Activated CD4-positive, CD25-positive, alpha-beta regulatory T cell treated with anti-CD3 and anti-CD28 coated beads, Interleukin-2, amount 50 U/mL, for 72 hours (primary cell): ENCODE measurements around the gene RAPGEF4.

ENCODE experiments used
- DNase-seq: peaks from one replicate; pipeline ENCODE4 v3.0.0; 2021

The RAPGEF4 gene

DNA sequence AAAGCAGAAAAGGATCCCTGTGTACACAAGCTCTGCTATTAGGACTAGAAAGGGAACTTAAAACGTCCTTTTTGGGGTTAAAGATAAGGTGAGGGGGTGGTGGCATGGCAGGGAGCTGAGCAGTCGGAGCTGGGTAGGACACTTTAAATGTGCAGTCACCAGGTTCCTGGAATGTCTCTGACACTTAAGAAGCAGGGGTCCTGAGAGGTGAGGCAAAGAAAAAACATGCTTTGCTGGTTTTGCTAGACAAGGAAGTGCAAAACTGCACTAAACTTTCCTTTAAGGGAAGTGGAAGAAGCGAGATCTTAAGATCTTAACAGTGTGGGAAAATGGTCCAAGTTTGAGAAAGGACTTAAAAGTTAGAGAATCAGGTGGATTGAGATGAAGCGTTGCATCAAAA lies 240.5 kb downstream of the RAPGEF4 start:
- DNase-seq = no peak

DNA sequence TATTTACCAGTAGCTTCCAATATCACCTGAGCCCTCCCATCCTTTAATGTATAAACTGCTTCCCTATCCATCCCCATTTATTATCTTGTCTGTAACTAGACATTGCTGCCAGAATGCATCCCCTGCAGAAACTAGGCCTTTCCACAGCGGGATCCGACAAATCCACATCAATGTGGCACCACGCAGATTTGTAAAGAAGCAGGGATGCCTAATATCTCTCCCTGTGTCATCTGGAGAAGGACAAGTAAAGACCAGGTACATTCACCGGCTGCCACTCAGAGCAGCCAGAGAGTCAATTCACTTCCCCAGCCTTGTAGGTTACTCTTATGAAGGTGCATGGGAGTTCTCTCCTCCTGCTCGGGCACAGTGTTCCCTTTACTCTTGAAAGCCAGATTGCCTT lies 241.2 kb downstream of the RAPGEF4 start:
- no peak for DNase-seq

DNA sequence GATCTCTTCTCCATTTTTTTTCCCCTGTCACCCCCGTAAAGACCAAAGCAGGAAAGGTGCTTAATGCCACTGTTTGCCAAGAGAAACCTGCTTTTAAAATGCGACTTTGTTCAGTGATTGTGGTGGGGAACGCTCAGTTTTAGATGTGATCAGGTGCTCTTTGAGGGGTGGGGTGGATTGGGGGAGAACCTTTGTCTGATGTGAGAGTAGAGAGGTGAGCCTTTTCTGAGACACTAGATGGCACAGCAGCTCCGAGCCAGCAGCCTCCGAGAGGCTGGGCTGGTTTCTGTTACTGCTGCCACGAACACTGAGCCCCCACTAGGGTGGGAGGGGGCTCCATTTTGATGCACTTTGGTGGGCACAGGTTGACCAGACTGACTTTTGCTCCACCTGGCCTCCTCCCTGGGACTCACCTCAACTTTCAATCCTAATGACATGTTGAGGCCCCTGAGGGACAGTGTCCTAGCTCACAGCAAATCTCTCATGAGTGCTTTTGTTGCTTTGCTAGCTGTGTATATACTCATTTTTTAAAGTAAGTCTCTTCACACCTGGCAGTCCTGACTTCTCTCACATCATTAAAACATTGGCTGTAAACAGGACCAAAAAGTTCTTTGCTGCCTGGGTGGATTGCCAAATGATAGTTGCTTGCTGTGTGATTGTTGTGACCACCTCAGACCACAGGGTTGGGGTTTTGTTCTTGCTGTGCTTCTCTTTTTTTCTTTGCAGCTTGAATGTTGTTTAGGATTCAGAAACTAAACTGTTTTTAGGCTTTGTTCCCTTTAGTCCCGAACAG lies 241.8 kb downstream of the RAPGEF4 start:
- DNase-seq = no peak

DNA sequence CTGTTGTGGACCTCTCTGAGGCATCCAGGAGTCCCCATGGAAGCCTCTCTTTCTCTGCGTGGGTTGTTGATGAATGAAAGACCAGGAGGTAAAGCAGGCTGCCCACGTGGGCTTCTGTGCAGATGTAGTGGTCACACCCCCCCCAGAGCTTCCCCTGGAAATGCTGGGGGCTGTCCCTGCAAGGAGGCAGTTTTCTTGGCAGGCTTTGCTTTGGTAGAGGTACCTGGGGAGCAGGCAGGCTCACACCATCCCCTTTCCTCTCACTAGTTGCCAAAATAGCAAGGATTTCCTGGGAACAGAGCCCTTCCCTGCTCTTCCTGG lies 242.4 kb downstream of the RAPGEF4 start:
- no peak for DNase-seq

DNA sequence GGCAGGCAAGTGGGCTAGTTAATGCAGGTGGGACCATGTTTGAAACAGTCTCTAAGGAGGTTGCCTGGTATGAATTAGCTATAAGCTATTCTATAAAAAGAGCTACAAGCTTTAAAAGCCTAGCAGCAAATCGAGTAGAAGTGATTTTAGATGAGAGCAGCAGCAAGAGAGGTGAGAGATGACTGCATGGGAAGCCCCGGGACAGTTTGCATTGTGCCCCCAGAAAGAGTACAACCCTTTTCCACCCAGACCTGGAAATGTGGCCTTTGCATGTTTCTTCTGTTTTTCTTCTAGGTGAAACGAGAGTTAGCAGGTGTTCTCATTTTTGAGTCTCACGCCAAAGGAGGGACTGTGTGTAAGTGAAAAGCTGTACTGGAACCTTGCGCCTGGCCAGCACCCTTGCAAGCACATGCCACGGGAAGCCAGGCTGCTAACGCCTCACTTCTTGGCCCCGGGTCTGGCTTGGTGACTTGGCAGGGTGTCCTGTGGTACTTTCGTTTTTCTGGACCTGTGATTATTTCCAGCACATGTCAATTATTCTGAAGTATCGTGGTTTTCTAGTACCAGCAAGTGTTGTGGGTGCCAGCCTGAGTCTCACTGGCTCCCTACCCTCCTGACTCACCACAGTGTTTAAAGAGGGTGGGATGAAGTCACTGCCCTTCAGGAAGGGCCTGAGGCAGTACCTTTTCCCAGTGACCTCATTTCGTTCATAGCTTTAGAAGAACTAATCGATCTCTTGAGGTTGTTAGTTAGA lies 249.7 kb downstream of the RAPGEF4 start:
- no peak for DNase-seq

DNA sequence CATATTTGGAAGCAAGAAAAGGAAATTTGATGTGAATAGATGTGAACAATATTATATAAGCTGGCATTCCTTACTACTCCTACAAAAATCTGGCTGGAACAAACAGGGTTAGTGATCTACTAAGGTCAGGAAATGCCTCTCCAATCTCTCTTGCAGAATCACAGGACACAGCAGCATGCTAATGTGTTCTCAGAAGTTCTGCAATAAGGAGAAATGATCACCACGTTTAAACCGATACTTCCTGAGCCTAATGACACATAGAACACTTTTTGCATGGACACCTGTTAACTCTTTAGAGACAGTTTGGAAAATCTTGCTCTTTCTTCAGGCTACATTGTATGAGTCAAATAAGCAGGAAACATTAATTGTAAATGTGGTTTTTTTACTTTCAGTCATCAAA lies 250.4 kb downstream of the RAPGEF4 start:
- DNase-seq = no peak

DNA sequence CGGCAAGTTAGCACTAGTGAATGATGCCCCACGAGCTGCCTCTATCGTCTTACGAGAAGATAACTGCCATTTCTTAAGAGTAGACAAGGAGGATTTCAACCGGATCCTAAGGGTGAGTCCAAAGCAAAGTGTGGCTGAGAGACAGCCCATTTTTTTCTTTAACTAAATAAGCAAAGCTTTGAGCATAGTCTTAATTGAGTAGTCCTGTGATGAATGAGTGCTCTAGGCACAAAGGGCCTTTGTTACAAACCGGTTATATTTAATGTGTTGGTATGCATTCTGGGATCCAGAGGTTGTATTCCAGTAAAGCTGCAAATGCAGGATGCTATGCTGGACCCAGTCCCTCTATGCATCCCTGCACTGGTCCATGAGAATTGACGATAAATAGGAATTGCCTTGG lies 253.1 kb downstream of the RAPGEF4 start:
- DNase-seq = no peak

DNA sequence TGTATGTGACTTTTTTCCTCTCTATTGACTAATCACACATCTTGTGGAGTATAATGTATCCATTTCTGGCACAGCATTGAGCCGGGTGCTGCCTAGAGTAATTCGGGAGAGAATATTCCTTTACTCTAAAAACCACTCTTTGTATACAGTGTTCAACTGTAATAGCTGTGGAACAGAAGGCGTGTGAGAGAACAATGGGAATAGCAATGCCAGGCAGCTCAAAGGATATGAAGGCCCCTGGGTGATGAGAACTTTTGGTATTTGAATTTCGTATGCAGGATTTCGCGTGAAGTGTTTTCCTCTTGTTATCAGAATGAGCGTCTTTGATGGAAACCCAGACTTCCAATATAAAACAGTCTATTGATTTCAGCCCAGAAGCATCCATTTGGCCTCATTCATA lies 255.4 kb downstream of the RAPGEF4 start:
- DNase-seq = no peak

DNA sequence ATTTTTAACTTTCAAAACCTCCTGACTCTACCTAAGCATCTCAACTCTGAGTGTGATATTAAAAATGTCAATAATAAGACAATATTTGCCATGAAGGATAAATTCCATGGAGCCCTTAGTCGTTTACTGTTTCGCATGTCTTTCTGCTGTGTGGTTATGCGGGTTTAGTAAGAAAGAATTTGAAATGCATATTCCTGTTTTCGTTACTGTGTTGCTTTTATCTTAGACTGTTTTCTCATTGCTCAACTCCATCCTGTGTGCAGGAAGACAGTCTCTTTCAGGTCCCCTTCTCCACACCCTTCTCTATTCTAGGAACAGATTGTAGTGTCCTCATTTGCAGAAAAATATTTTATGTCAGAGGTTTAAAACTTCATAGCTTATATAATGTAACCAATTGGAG lies 257.5 kb downstream of the RAPGEF4 start:
- DNase-seq = no peak

DNA sequence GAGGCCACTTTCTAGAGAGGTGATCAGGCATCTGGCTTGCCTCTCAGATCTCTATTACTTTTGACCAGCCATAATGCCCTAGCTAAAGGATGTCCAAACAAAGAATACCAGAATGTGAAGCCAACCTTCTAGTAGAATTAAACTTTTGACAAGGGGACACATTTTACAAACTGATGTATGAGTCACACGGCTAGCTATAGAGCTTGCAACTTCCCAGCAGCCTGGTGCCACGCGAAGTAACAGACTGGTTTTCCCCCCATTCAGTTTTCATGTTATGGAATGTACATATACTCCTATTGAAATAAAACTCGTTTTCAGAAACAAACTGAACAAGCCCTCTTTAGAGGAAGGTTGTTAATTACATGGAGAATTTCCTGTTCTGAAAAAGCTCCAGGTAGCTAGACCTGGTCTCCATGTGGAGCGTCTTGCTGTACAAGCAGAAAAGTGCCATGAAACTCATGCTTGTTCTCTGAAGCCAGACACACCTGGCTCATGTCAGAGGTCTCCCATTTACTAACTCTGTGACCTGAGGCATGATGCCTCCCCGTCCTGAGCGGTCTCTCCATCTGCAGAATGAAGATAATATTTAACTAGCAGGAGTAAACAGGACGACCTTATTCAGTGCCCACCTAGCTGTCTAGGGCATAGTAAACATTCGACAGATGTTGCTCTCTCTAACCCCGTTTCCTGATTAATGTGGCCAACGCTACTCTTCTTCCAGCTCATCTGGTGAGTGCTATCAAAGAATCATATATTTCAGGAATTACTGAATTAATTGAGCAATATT lies 258.5 kb downstream of the RAPGEF4 start:
- DNase-seq = no peak

DNA sequence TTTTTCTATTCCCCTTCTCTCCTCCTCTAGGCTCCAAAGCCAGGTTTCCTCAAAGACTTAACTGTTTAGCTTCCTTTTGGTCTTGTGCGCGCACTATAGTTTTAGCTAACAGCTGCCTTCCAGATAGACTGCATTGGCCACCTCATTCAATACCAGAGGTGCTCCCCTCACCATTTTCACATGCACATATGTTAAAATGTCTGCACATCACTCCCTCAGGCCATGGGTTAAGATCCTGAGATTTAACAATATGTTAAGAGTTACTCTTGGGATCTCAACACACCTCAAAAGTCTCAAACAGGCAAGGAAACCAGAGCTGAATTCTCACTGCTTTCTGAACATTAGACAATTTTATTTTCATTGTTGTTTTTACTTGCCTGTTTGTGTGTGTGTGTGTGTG lies 259.2 kb downstream of the RAPGEF4 start:
- DNase-seq = no peak

DNA sequence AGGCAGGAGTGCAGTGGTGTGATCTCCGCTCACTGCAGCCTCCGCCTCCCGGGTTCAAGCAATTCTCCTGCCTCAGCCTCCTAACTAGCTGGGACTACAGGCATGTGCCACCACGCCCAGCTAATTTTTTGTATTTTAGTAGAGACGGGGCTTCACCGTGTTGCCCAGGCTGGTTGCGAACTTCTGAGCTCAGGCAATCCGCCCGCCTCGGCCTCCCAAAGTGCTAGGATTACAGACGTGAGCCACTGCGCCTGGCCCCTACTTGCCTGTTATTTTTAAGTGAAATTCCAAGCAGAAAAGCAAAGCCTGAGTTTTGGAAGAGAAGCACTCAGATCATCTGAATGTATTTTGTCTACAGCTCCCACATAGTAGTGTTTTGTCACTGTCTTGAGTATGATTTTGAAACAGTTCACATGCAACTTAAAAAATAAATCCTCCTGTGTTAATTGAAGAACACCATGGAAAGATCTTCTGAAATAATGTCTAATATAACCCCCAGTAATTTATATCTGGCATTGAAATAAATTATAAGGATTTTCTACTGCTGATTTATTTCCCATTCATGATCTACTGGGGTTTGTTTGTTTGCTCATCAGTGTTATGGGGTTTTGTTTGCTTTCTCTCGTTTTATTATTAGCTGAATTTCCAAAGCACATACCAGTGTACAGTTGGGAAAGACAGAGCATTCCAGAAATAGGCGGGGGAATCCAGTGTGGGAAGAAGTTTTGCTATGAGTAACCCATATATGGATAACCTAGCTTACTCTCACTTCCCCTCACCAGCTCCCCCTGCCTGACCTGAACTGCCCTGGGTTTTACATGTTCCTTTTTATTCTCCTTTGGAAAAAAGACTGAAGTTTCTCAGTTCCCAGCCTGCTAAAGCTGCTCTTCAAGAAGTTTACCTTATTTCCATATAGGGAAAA lies 259.9 kb downstream of the RAPGEF4 start:
- no peak for DNase-seq

DNA sequence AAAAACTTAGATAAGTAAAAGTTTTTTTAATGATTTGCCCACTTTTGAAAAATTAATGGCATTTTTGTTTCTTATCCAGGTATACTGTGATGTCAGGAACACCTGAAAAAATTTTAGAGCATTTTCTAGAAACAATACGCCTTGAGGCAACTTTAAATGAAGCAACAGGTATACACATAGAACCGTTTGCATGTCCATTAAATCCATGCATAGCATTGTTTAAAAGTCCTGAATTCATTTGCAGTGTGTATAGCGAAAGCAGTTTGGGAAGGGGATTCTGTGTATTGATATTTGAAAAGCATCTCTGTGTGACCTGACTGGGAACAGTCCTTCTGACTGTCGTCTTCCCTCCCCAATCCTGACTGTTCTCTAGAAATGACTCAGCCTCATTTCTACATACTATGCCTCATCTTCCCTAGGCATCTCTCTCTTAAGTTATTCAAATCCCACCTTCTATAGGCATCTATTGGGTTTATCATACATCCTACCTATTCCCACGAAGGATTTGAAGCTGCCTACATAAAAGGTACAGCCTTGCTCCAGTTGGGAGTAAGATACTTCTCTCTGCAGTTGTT lies 260.8 kb downstream of the RAPGEF4 start:
- no peak for DNase-seq

DNA sequence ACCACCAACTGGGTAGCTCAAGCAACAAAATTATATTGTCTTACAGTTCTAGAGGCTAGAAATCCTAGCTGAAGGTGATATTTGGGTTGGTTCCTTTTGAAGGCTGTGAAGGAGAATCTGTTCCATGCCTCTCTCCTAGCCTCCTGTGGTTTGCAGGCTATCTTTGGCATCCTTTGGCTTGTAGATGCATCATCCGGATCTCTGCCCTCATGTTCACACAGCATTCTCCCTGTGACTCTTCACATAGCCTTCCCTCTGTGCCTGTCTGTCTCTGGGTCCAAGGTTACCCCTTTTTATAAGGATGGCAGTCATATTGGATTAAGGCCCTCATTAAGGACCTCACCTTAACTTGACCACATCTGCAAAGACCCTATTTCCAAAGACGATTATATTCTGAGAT lies 261.4 kb downstream of the RAPGEF4 start:
- DNase-seq = no peak

DNA sequence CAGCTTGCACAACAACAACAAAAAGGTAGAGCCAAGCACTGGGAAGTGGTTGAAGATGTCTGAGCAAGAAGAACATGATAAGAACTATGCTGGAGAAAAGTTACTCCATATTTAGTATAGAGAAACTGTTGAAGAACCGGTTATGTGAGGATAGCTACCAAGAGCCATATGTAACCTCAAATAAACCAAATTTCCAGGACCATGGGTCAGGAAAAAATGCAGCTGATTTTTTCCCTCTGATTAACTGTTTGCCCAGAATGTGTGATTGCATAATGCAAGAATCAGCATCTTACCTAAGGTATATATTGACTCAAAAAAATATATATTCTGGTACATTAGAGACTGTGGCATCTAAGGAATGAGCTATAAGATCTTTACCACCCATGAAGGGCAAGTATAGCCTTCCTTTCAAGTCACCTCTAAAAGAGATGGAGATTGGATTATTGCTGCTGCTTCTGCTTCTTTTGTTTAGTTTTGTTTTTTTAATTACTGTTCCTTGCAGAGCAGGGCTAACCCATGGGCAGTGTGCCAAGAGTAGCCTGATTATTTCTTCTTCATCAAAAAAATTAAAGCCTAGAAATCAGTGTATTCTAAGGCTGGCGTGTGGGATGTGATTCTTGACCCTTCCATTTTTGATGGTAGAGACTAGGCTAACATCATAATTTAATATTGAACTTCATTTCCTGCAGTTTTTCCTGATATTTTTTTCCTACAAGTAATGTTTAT lies 263.1 kb downstream of the RAPGEF4 start:
- DNase-seq = no peak

DNA sequence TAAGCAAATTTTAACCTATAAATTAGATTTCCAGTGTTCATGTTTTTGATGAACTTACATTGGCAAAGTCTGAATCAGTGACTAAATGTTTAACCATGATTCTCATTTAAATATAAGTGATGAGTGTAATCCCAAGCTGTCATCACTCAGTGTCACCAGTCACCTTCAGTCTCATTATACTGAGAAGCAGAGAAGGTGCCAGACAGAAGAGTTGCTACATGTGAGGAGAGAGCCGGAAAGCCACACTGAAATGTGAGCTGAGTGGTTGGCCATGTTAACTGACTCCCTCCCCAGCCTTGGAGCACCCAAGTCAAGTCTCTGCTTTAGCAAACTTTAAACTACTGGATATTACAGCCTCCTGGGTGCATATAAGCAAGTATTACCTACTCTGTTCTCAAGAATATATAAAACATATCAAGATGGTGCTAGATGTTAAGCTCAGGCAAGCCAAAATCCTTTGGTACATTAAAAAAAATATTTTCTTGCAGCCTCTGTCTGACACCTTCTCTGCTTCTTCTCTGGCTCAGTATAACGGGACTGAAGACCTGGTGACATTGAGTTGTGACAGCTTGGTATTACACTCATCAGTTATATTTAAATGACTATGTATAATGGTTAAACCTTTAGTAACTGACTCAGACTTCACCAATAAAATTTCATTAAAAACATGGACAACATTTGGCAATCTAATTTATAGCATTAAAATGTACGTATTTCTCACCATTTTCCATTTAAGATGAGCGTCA lies 264.2 kb downstream of the RAPGEF4 start:
- DNase-seq = no peak

DNA sequence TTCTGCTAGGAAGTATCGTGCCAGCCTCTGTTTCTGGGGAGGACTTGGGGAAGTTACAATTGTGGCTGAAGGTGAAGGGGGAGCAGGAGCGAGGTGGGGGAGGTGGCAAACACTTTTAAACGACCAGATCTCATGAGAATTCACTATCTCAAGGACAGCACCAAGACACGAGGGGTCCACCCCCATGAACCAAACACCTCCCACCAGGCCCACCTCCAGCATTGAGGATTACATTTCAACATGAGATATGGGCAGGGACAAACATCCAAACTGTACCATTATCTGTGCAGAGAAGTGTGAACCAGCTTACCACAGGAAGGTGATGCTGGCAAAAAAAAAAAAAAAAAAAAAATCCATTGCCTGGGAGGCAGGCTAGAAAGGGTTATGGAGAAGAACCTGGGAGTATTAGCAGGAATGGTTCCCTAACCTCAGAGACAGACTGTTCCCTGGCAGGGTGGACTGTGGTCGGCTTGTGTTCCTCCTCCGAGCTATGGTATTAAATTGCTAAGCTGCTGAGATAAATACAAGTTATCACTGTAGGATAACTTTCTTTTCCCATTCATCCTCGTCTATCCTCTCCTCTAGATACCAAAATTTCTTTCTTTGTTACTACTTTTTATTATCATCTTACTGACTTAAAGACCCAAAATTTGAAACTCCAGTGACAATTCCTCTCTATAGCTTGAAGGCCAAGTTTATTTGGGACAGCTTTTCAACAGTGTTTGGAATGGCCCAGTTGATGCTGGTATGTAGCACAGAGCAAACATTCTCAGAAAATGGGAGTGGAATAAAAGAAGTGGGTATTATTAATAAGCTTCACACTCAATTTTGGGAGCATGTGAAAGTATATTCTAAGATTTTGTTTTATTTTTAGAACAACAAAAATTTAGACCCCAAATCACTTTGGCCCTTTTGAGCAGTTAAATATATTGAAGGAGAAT lies 266.3 kb downstream of the RAPGEF4 start:
- DNase-seq = no peak

DNA sequence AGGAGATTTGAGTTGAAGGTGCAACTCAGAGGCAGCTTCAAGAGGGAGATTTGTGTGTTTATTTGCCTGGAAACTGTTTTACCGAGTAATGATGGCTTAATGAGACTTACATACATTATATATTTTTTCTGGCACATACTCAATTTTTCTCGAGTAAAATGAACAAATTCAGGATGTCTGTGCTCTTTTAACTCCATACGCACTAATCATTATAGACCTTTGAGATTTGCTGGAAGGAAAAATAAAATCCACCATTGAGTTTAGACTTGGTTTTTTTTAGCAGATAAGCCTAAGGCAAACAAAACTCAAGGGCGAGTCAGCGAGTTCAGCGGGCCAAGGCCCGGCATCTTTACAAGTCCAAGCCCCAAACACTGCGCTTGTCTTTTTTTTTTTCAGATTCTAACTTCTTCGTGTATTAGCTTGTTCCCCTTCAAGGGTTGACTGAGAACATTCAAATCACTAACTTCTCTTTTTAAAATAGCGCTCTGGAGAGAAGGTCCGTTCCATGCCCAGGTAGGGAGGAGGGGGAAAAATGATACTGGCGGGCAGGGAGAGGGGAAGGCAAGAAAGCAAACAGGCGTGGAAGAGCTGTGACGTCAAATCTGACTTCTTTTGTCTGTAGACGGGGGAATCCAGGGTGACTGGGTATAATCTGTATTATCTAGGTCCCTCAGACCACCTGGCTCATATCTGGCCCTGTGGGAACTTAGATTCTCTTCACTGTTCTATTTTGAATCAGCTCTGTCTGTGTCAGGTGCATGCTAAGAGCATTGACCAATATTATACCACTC lies 267.3 kb downstream of the RAPGEF4 start:
- DNase-seq = no peak

DNA sequence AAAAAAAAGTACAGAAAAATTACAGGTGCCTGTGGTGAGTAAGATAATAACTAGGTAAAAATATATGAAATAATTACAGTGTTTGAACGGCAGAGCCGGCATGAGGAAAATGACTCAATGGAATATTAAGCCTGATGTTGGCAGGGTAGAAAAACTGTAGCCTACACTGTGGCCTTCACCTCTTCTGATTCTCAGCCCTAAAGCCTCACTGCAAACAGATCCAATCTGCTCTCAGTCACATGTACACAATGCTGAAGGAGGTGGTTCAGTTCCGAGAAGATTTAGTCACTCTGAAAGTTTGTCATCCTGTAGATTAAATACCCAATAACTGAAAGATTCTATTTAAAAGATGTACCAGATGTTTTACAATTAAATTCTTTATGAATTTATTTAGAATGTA lies 273.1 kb downstream of the RAPGEF4 start:
- DNase-seq = no peak
